Lung (tissue), 12 donors: ENCODE data around the gene ITGA7. TPM values are rescaled to one million over a fixed set of nuclear protein-coding genes. Genes with fewer than 3 reads are reported as not detected.

Experiments used
- ATAC-seq: fragments of 200-7000 bp; cut with Tn5 transposase; one replicate; pipeline ENCODE4 v1.9.1; 2020; ENCODE audit warnings: moderate number of reproducible peaks; ENCODE audit not compliant: insufficient read depth, low FRiP score
- DNase-seq, 3 donors: peaks; one replicate each; pipeline ENCODE4 v3.0.0-alpha.2; 2013 to 2017
- H3K27ac ChIP-seq, 2 donors: one replicate each; pipeline ENCODE4 v1.5.1; 2013; ENCODE audit warnings: mild to moderate bottlenecking in 2 of 2, moderate library complexity in 2 of 2, control low read depth in 1 of 2, inconsistent platforms in 1 of 2, low read depth in 1 of 2, low read length in 1 of 2
- H3K27me3 ChIP-seq, 3 donors: one replicate each; pipeline ENCODE4 v1.5.1; 2013; ENCODE audit warnings: low read length in 2 of 3; ENCODE audit not compliant: control insufficient read depth in 3 of 3, insufficient read depth in 3 of 3
- H3K36me3 ChIP-seq, 4 donors: one replicate each; pipeline ENCODE4 v1.5.1; 2013; ENCODE audit warnings: low read length in 4 of 4, mild to moderate bottlenecking in 1 of 4, moderate library complexity in 1 of 4; ENCODE audit not compliant: control insufficient read depth in 4 of 4, insufficient read depth in 4 of 4
- H3K4me1 ChIP-seq, 5 donors: one replicate each; pipeline ENCODE4 v1.5.1; 2013; ENCODE audit warnings: low read length in 5 of 5, mild to moderate bottlenecking in 2 of 5, moderate library complexity in 1 of 5; ENCODE audit not compliant: control insufficient read depth in 5 of 5, insufficient read depth in 5 of 5
- H3K4me3 ChIP-seq: one replicate; pipeline ENCODE4 v1.5.1; 2013; ENCODE audit warnings: mild to moderate bottlenecking, control low read depth, moderate library complexity
- H3K9ac ChIP-seq, 2 donors: one replicate each; pipeline ENCODE4 v1.5.1; 2013; ENCODE audit warnings: low read length in 2 of 2, control low read depth in 1 of 2; ENCODE audit not compliant: insufficient read depth in 1 of 2
- H3K9me3 ChIP-seq, 4 donors: one replicate each; pipeline ENCODE4 v1.5.1; 2013; ENCODE audit warnings: low read length in 3 of 4, mild to moderate bottlenecking in 1 of 4, moderate library complexity in 1 of 4; ENCODE audit not compliant: control insufficient read depth in 4 of 4, insufficient read depth in 3 of 4
- CTCF ChIP-seq: IDR thresholded peaks from 2 replicates; pipeline ENCODE4 v1.5.1; 2012; ENCODE audit warnings: mild to moderate bottlenecking; ENCODE audit errors: control extremely low read depth, extremely low read depth
- WGBS, 2 donors: extraction: QIAGEN DNeasy Blood & Tissue Kit; methylation state at CpG; one replicate each; pipeline ENCODE4 v1.1.7; 2013; 5-methylcytosine and 5-hydroxymethylcytosine counted together
- polyA plus RNA-seq, 2 donors: library from polyadenylated mRNA; stranded (reverse); fragments of 200-250 nt; gene quantifications; one replicate each; pipeline ENCODE4 v1.2.1, GENCODE V29; 2013
- total RNA-seq, 2 donors: library from RNA; depleted of rRNA in 1 of 2; stranded (reverse); fragments of >200 nt in 1 of 2; gene quantifications; one replicate each; pipeline ENCODE4 v1.2.1, GENCODE V29; 2014 to 2021
- donor health status: control.
- donor health status: control.
- donor health status: Bipolar disorder and iron deficiency.
- donor health status: healthy.
- donor health status: DM: yes; HTN: yes; CAD: no.

Gene ITGA7
- total and polyA plus RNA-seq, 4 donors: 8.2 to 28.4 (median 17.7) TPM

DNA sequence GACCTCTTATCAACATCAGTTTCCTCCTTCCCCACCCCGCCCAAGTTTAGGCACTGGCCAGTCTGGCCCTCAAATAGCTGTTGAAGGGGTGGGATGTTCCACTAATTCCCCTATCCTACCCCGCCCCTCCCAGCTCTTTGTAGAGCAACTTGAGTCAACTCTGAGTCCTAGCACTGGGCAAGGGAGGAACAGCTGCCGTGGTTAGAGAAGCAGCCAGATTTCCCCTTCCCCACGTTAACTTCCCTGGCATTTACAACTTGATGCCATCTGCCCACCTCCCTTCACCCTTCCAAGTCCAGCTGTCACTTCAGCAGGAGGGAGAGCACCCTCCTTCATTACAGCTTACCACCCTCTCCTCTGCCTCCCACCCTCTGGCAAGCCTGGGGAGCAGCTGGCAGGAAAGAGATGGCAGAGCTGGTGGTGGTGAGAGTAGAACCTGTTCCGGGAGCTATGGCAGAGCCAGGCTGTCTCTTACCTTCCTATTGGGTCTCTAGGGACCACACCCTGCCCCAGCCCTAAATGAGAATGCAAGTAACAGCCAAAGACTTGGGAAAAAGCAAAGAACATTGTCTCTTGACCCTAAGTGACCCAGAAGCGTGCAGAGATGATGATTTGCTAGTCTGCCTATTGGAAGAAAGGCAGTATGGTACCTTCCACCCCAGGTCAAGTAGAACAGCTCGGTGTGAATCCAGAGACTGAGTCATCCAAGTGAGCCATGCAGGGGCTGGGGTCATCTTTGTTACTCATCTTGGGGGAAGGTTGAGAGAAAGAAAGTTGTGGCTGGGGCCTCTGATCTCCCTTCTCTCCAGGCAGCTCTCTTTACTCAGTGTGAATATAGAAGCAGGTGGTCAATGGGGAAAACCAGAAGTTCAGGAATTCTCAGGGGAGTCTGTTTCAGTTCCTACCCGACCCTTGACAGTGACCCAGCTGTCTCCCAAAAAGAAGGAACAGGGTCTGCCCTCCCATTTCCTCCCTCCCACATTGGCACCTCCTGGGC, 9.6 kb upstream of the ITGA7 start:
- TF ChIP-seq CTCF: no peak
- Histone ChIP-seq H3K9me3 (no peaks in the 10 kb centered on the region), H3K9ac (no peak overlapping the region), H3K36me3 (peaks cover 0 to 11% (median 4%) of the 10 kb centered on the region in 4 donors), H3K27me3 (no peaks in the 10 kb centered on the region), H3K4me3 (no peak overlapping the region), H3K4me1 (peaks cover 13 to 41% (median 21%) of the 10 kb centered on the region in 5 donors), H3K27ac (peak overlapping the region; percentile 62 to 94)
- ATAC-seq: no peak
- 34 to 36% methylated on average over 8 of the region's 8 CpGs for WGBS, 2 donors
- DNase-seq: no peak

DNA sequence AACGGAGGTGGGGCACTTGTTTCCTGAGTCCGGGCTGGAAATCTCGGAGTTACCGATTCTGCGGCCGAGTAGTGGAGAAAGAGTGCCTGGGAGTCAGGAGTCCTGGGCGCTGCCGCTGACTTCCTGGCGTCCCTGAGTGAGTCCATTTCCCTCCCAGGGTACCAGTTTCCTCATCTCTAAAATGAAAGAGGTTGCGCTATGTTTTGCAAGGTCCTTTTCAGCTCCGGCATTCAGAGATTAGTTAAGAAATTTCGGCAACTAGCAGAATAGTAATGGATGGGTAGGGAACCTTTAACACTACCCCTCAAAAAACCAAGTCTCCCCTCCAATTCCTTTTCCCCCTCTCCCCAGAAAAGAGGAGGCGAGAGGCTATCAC, 8.9 kb upstream of the ITGA7 start:
- Histone ChIP-seq H3K9me3 (no peaks in the 10 kb centered on the region), H3K27me3 (no peaks in the 10 kb centered on the region), H3K4me3 (peak overlapping the region; percentile 69), H3K27ac (peak overlapping the region; percentile 89 to 94), H3K36me3 (peaks cover 0 to 8% (median 4%) of the 10 kb centered on the region in 4 donors), H3K4me1 (peaks cover 14 to 48% (median 21%) of the 10 kb centered on the region in 5 donors), H3K9ac (peak overlapping the region in 1 of 2 donors; percentile 3)
- DNase-seq (no peak), ATAC-seq (peak; percentile 3)
- 2 to 4% methylated on average over 13 of the region's 13 CpGs for WGBS, 2 donors
- no peak for TF ChIP-seq CTCF

- no peak for TF ChIP-seq CTCF
- H3K4me1 ChIP-seq: peaks cover 14 to 48% (median 21%) of the 10 kb centered on the region in 5 donors
- H3K36me3 ChIP-seq: peaks cover 0 to 8% (median 4%) of the 10 kb centered on the region in 4 donors
- peak within 1 kb of the TSS; percentile 3 to 57 for H3K9ac ChIP-seq
- H3K4me3 ChIP-seq: peak within 1 kb of the TSS; percentile 69
- ATAC-seq (peak; percentile 84), DNase-seq (peak; percentile 94 to 98 (median 96))
- H3K27ac ChIP-seq: peak within 1 kb of the TSS; percentile 89 to 94
- H3K27me3 ChIP-seq: no peaks in the 10 kb centered on the region
- no peaks in the 10 kb centered on the region for H3K9me3 ChIP-seq
- WGBS, 2 donors: 0 to 1% methylated on average over 42 of the region's 42 CpGs
Measured at GRCh38 chr12:55715833-55716581, 8.3 kb upstream of the ITGA7 start, which contains the start of gene BLOC1S1. TSS of gene BLOC1S1 (plus strand) at chr12:55716046. CDS start at chr12:55716052, 6 bp downstream.
